ACC112 (cell line): ENCODE data around the gene CBFB.

Experiments used
- H2AFZ ChIP-seq: fragments of 200-600 bp; sonication (generic); one replicate; pipeline ENCODE4 v1.6.0; 2017; ENCODE audit warnings: antibody characterized with exemption, low read length; ENCODE audit not compliant: unreplicated experiment
- H3K27ac ChIP-seq: fragments of 200-600 bp; sonication (generic); 2 replicates; pipeline ENCODE4 v1.5.1; 2014; ENCODE audit warnings: low read depth, mild to moderate bottlenecking, antibody characterized with exemption, low read length, moderate library complexity
- H3K27me3 ChIP-seq: fragments of 200-600 bp; sonication (generic); 2 replicates; pipeline ENCODE4 v1.6.1; 2014; ENCODE audit warnings: mild to moderate bottlenecking, antibody characterized with exemption, low read length, moderate library complexity, mixed read lengths; ENCODE audit not compliant: insufficient read depth
- H3K36me3 ChIP-seq: fragments of 200-600 bp; sonication (generic); 2 replicates; pipeline ENCODE4 v1.6.1; 2016; ENCODE audit warnings: mild to moderate bottlenecking, antibody characterized with exemption, low read length, moderate library complexity, mixed read lengths; ENCODE audit not compliant: insufficient read depth
- H3K4me1 ChIP-seq: fragments of 200-600 bp; sonication (generic); one replicate; pipeline ENCODE4 v1.6.1; 2016; ENCODE audit warnings: low read length, mixed read lengths; ENCODE audit not compliant: insufficient read depth, unreplicated experiment, control insufficient read depth
- H3K4me3 ChIP-seq: fragments of 200-600 bp; sonication (generic); 2 replicates; pipeline ENCODE4 v1.5.1; 2014; ENCODE audit warnings: mild to moderate bottlenecking, low read depth, low read length
- H3K79me2 ChIP-seq: fragments of 200-600 bp; sonication (generic); one replicate; pipeline ENCODE4 v1.6.0; 2016; ENCODE audit warnings: low read length; ENCODE audit not compliant: control insufficient read depth, unreplicated experiment, insufficient read depth

CBFB gene

GRCh38 chr16:67043420-67043819 is 14.5 kb downstream of the CBFB start:
- Histone ChIP-seq H3K4me3 (no peak overlapping the region), H2AFZ (no peak overlapping the region), H3K4me1 (peaks cover 11% of the 10 kb centered on the region), H3K79me2 (peaks cover 70% of the 10 kb centered on the region), H3K36me3 (peaks cover 16% of the 10 kb centered on the region), H3K27me3 (no peaks in the 10 kb centered on the region), H3K27ac (no peak overlapping the region)

- no peak overlapping the region for H2AFZ ChIP-seq
- H3K27me3 ChIP-seq: no peaks in the 10 kb centered on the region
- H3K4me3 ChIP-seq: no peak overlapping the region
- no peak overlapping the region for H3K27ac ChIP-seq
- peaks cover 9% of the 10 kb centered on the region for H3K4me1 ChIP-seq
- peaks cover 10% of the 10 kb centered on the region; the same call in 1 of the 2 replicates for H3K36me3 ChIP-seq
- peaks cover 58% of the 10 kb centered on the region for H3K79me2 ChIP-seq
Observed at GRCh38 chr16:67050796-67051195, 21.8 kb downstream of the CBFB start.

GRCh38 chr16:67052399-67052798 is 23.4 kb downstream of the CBFB start:
- Histone ChIP-seq H3K4me3 (no peak overlapping the region), H3K79me2 (peaks cover 58% of the 10 kb centered on the region), H2AFZ (no peak overlapping the region), H3K27ac (no peak overlapping the region), H3K27me3 (no peaks in the 10 kb centered on the region), H3K4me1 (peaks cover 17% of the 10 kb centered on the region), H3K36me3 (peaks cover 5% of the 10 kb centered on the region; the same call in 1 of the 2 replicates)

GRCh38 chr16:67053767-67054334 is 24.9 kb downstream of the CBFB start:
- Histone ChIP-seq H2AFZ (no peak overlapping the region), H3K79me2 (peaks cover 68% of the 10 kb centered on the region), H3K27ac (peak overlapping the region; percentile 13; the same call in 1 of the 2 replicates), H3K4me1 (peaks cover 17% of the 10 kb centered on the region), H3K36me3 (peaks cover 5% of the 10 kb centered on the region; the same call in 1 of the 2 replicates), H3K27me3 (no peaks in the 10 kb centered on the region), H3K4me3 (no peak overlapping the region)

DNA sequence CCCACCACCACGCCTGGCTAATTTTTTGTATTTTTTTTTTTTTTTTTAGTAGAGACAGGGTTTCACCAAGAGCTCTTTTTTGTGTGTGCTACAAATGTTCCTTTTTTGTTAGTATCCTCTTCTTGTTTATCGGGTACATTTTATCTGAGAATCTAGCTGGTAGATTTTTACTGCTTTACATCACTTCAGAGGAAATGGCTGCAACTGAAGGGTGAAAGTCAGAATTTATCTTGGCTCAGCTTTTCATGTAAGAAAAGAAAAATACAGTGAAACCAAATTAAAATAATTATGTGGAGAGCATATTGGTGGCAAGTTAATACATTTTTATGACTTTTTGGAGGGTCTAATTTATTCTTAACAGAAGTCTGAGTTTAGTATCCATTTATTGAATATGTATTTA is 26.0 kb downstream of the CBFB start:
- Histone ChIP-seq H3K27me3 (no peaks in the 10 kb centered on the region), H3K4me3 (no peak overlapping the region), H3K79me2 (peaks cover 72% of the 10 kb centered on the region), H2AFZ (no peak overlapping the region), H3K36me3 (peaks cover 5% of the 10 kb centered on the region; the same call in 1 of the 2 replicates), H3K4me1 (peaks cover 17% of the 10 kb centered on the region), H3K27ac (peak overlapping the region; percentile 60; the same call in 1 of the 2 replicates)

- Histone ChIP-seq H3K27ac (peak overlapping the region; percentile 60), H2AFZ (no peak overlapping the region), H3K4me1 (peaks cover 13% of the 10 kb centered on the region), H3K36me3 (peaks cover 9% of the 10 kb centered on the region; the same call in 1 of the 2 replicates), H3K4me3 (peak overlapping the region; percentile 34; the same call in 1 of the 2 replicates), H3K27me3 (no peaks in the 10 kb centered on the region), H3K79me2 (peaks cover 74% of the 10 kb centered on the region)
Observed at GRCh38 chr16:67055712-67056487, 27.0 kb downstream of the CBFB start.

GRCh38 chr16:67063008-67063407 is 34.1 kb downstream of the CBFB start:
- peaks cover 58% of the 10 kb centered on the region for H3K79me2 ChIP-seq
- peaks cover 15% of the 10 kb centered on the region for H3K36me3 ChIP-seq
- no peak overlapping the region for H3K4me3 ChIP-seq
- no peak overlapping the region for H3K27ac ChIP-seq
- no peak overlapping the region for H2AFZ ChIP-seq
- no peaks in the 10 kb centered on the region for H3K27me3 ChIP-seq
- H3K4me1 ChIP-seq: peaks cover 5% of the 10 kb centered on the region

DNA sequence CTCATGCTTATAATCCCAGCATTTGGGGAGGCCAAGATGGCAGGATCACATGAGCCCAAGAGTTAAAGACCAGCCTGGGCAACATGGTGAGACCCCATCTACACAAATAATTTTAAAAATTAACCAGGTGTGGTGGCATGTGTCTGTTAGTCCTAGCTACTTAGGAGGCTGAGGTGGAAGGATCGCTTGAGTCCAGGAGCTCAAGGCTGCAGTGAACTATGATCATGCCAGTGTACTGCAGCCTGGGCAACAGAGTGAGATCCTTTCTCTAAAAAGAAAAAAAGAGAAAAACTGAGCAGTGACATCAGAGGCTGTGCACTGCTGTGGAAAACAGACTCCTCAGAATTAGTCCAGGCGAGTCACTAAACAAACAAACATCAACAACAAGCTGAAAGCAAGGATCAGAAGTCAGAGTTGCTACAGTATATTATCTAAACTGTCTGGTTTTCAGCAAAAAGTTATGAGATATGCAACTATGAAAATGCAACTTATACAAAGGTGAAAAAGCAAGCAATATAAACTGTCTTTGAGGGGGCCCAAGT is 39.3 kb downstream of the CBFB start:
- Histone ChIP-seq H3K79me2 (peaks cover 11% of the 10 kb centered on the region), H3K4me3 (no peak overlapping the region), H3K27me3 (no peaks in the 10 kb centered on the region), H3K36me3 (peaks cover 35% of the 10 kb centered on the region), H2AFZ (no peak overlapping the region), H3K4me1 (peaks cover 7% of the 10 kb centered on the region), H3K27ac (no peak overlapping the region)

DNA sequence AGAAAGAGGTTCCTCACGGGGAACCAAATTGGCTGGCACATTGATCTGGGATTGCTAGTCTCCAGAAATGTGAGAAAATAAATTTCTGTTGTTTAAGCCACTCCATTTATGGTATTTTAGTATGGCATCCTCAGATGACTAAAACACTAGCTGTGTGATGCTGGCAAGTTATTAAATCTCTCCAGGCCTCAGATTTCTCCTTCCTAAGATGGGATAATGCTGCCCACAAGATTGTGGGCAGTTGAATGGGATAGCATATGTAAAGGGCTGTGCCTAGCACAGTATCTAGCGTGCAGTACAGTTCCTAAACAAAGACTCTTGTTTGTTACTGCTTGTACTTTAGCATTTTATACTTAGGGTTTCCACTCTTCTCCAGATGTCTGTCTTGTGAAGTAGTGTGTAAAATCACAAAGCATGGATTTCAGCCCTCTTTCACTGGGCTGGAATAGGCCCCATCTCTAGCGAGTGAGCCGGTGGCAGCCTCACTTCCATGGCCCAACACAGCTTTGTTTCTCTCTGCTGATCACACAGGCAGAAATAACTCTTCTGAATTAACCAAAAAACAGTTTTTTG is 42.6 kb downstream of the CBFB start:
- Histone ChIP-seq H2AFZ (no peak overlapping the region), H3K36me3 (peaks cover 35% of the 10 kb centered on the region), H3K27me3 (no peaks in the 10 kb centered on the region), H3K79me2 (no peaks in the 10 kb centered on the region), H3K27ac (no peak overlapping the region), H3K4me3 (no peak overlapping the region), H3K4me1 (peaks cover 7% of the 10 kb centered on the region)

- Histone ChIP-seq H2AFZ (no peak overlapping the region), H3K4me1 (no peaks in the 10 kb centered on the region), H3K36me3 (peaks cover 31% of the 10 kb centered on the region), H3K4me3 (no peak overlapping the region), H3K27ac (no peak overlapping the region), H3K27me3 (no peaks in the 10 kb centered on the region), H3K79me2 (no peaks in the 10 kb centered on the region)
Observed at GRCh38 chr16:67075331-67075730, 46.4 kb downstream of the CBFB start.
